Mesendoderm (in vitro differentiated cells): Measurements from ENCODE around the gene MAB21L2.

ENCODE experiments used
- DNase-seq: peaks from one replicate; pipeline ENCODE4 v3.0.0; 2013
- H2AK5ac ChIP-seq: 2 replicates; pipeline ENCODE4 v1.6.1; 2013; ENCODE audit warnings: low read length, inconsistent platforms
- H2BK120ac ChIP-seq: 2 replicates; pipeline ENCODE4 v1.6.1; 2013; ENCODE audit warnings: low read depth, mild to moderate bottlenecking, low read length, moderate library complexity, mixed read lengths
- H2BK15ac ChIP-seq: replicated peaks from 2 replicates; pipeline ENCODE4 v1.6.1; 2013; ENCODE audit warnings: low read depth, mild to moderate bottlenecking, moderate library complexity
- H2BK5ac ChIP-seq: 2 replicates; pipeline ENCODE4 v1.6.1; 2013; ENCODE audit warnings: low read length, inconsistent platforms
- H3K18ac ChIP-seq: 2 replicates; pipeline ENCODE4 v1.6.1; 2013; ENCODE audit warnings: mild to moderate bottlenecking, low read length, mixed read lengths
- H3K23ac ChIP-seq: one replicate; pipeline ENCODE4 v1.6.1; 2013; ENCODE audit warnings: low read length
- H3K27ac ChIP-seq: 2 replicates; pipeline ENCODE4 v1.5.1; 2013; ENCODE audit warnings: low read depth, mild to moderate bottlenecking, inconsistent platforms, low read length, moderate library complexity
- H3K27me3 ChIP-seq: 2 replicates; pipeline ENCODE4 v1.6.1; 2013; ENCODE audit warnings: low read length, control low read depth, mild to moderate bottlenecking, inconsistent platforms; ENCODE audit not compliant: insufficient read depth, poor library complexity
- H3K36me3 ChIP-seq: 2 replicates; pipeline ENCODE4 v1.6.1; 2013; ENCODE audit warnings: low read length, inconsistent platforms; ENCODE audit not compliant: control insufficient read depth, insufficient read depth
- H3K4ac ChIP-seq: one replicate; pipeline ENCODE4 v1.6.1; 2013; ENCODE audit warnings: low read depth, mild to moderate bottlenecking, low read length, moderate library complexity
- H3K4me1 ChIP-seq: 2 replicates; pipeline ENCODE4 v1.6.1; 2013; ENCODE audit warnings: low read depth, low read length, inconsistent platforms; ENCODE audit not compliant: control insufficient read depth
- H3K4me2 ChIP-seq: 2 replicates; pipeline ENCODE4 v1.6.1; 2013; ENCODE audit warnings: low read length
- H3K4me3 ChIP-seq: 2 replicates; pipeline ENCODE4 v1.5.1; 2013; ENCODE audit warnings: mild to moderate bottlenecking, low read length
- H3K56ac ChIP-seq: one replicate; pipeline ENCODE4 v1.6.1; 2013; ENCODE audit warnings: low read length
- H3K79me1 ChIP-seq: 2 replicates; pipeline ENCODE4 v1.6.1; 2013; ENCODE audit warnings: low read length, inconsistent platforms
- H3K79me2 ChIP-seq: 2 replicates; pipeline ENCODE4 v1.6.1; 2013; ENCODE audit warnings: mild to moderate bottlenecking, low read length; ENCODE audit not compliant: control insufficient read depth, insufficient read depth
- H3K9ac ChIP-seq: 2 replicates; pipeline ENCODE4 v1.6.1; 2013; ENCODE audit warnings: low read length, inconsistent platforms
- H4K5ac ChIP-seq: one replicate; pipeline ENCODE4 v1.6.1; 2013; ENCODE audit warnings: low read length
- H4K8ac ChIP-seq: one replicate; pipeline ENCODE4 v1.6.1; 2013; ENCODE audit warnings: low read depth, mild to moderate bottlenecking, control low read depth, low read length, moderate library complexity
- WGBS: extraction: QIAGEN DNeasy Blood & Tissue Kit; methylation state at CpG from one replicate; pipeline ENCODE4 v1.1.7; 2013; ENCODE audit warnings: low lambda C conversion rate, missing lambda C conversion rate; ENCODE audit not compliant: insufficient coverage; ENCODE audit errors: extremely low coverage; 5-methylcytosine and 5-hydroxymethylcytosine counted together

MAB21L2 gene

DNA sequence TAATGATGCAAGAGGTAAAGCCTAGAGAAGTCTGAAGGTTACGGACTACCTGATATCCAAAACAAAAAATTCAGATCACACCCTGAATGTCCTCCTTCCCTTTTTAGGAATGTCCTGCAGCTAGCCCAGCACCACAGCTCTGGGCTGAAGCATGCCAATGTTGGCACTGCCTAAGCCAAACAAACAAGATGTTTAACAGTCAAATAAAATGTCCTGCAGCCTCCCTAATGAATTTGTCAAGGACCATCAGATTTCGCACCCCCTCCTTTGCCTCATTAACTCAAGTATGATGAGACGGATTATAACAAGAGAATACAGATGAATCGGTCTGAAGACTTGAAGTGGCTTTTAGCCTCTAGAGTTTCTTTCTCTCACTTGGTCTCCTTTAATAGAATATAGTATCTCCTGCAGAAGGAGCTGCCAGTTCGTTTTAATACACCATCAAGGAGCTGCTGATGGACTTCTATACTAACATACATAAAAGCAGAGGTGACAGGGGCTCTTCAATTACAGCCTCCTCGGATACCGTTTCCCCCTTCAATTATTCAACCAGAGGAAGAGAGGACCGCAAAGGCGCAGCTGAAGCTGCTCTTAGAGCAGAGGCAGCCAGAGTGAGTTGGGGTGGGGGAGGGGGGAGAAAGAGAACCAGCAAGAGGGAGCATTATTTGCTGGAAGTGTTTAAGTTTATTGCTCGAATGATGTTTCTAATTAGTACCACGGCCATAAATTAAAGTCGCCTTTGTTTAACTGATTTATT, 3.0 kb upstream of the MAB21L2 start:
- Histone ChIP-seq H2BK15ac (no peak overlapping the region), H3K18ac (no peak overlapping the region), H3K79me1 (no peaks in the 10 kb centered on the region), H3K9ac (no peak overlapping the region), H4K5ac (no peak overlapping the region), H3K4me2 (no peak overlapping the region), H2BK120ac (no peak overlapping the region), H3K56ac (no peak overlapping the region), H3K4ac (no peak overlapping the region), H3K4me1 (peaks cover 7% of the 10 kb centered on the region), H3K27me3 (peaks cover 4% of the 10 kb centered on the region), H3K4me3 (no peak overlapping the region), H3K79me2 (no peaks in the 10 kb centered on the region), H2BK5ac (no peak overlapping the region), H3K23ac (no peak overlapping the region), H2AK5ac (no peak overlapping the region), H4K8ac (no peak overlapping the region), H3K36me3 (no peaks in the 10 kb centered on the region), H3K27ac (no peak overlapping the region)
- DNase-seq, result peak; percentile 71
- no CpG with 5 or more reads among the region's 12 CpGs for WGBS

DNA sequence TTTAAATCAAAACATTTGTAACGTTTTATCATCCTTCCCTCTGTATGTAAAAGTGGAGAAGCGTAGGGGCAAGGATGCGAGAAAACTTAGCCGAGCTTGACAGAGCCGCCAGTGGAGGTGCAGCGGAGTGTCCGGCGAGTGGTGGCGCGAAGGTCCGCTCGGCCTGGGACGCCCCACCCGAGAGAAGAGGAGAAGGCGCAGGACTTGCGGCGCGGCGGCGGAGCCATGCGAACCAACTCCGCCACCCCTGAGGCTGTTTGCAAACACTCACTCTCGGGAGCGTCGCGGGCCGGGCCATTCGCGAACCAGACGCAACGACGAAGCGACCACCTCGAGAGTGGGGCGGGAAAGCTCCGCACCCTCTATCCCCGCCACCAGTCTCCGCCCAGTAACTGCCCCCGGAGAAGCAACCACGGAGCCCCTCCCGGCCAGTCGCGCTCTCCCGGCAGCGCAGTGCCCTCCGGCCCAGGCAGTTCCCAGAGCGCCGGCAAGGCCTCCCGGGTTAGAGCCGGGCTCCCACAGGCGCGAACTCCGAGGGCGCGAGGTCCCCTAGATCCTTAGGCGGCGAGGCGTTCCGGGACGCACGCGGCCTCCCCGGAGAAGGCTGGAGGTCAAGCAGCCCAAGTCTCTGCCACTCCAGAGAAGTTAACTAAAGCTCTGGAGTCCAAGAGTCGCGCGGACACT, 2.3 kb upstream of the MAB21L2 start:
- peak overlapping the region; percentile 64 for H3K9ac ChIP-seq
- peak overlapping the region; percentile 38 for H3K4me3 ChIP-seq
- H3K56ac ChIP-seq, result peak overlapping the region; percentile 67
- H3K4ac ChIP-seq, result no peak overlapping the region
- no CpG with 5 or more reads among the region's 66 CpGs for WGBS
- H4K5ac ChIP-seq, result no peak overlapping the region
- DNase-seq, result peak; percentile 56
- peak overlapping the region; percentile 58 for H3K4me2 ChIP-seq
- H3K27me3 ChIP-seq, result peaks cover 4% of the 10 kb centered on the region
- no peaks in the 10 kb centered on the region for H3K79me2 ChIP-seq
- no peaks in the 10 kb centered on the region for H3K36me3 ChIP-seq
- H4K8ac ChIP-seq, result no peak overlapping the region
- no peak overlapping the region for H2BK120ac ChIP-seq
- peak overlapping the region; percentile 70 for H3K23ac ChIP-seq
- no peak overlapping the region for H2BK5ac ChIP-seq
- H3K27ac ChIP-seq, result no peak overlapping the region
- no peaks in the 10 kb centered on the region for H3K79me1 ChIP-seq
- H2AK5ac ChIP-seq, result no peak overlapping the region
- peaks cover 7% of the 10 kb centered on the region for H3K4me1 ChIP-seq
- no peak overlapping the region for H2BK15ac ChIP-seq
- no peak overlapping the region for H3K18ac ChIP-seq

DNA sequence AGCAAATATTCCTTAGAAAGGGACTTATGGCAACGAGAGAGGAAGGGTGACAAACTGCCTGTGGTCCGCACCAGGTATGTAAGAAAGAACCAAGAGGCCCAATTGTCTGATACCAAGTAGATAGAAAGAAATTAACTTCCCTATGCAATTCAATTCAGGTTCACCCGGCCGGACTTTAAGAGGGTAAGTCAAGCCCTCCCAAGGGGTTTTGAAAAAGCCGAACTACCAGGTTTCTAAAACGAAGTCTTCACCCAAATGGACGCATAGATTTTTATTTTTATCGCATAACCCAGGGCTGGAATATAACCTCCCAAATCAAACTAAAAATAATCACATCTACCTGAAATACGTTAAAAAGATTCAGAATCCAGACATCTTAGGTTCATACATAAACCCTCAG, 1.6 kb upstream of the MAB21L2 start:
- no peaks in the 10 kb centered on the region for H3K36me3 ChIP-seq
- H3K27ac ChIP-seq, result no peak overlapping the region
- H3K79me2 ChIP-seq, result no peaks in the 10 kb centered on the region
- WGBS, result no CpG with 5 or more reads among the region's 9 CpGs
- H3K4me1 ChIP-seq, result peaks cover 7% of the 10 kb centered on the region
- H4K5ac ChIP-seq, result no peak overlapping the region
- H2BK5ac ChIP-seq, result no peak overlapping the region
- no peak overlapping the region for H3K56ac ChIP-seq
- no peak overlapping the region for H2BK15ac ChIP-seq
- H3K79me1 ChIP-seq, result no peaks in the 10 kb centered on the region
- H3K18ac ChIP-seq, result no peak overlapping the region
- no peak overlapping the region for H3K4ac ChIP-seq
- H2AK5ac ChIP-seq, result no peak overlapping the region
- peak overlapping the region; percentile 58 for H3K4me2 ChIP-seq
- H3K9ac ChIP-seq, result peak overlapping the region; percentile 64
- no peak for DNase-seq
- peaks cover 4% of the 10 kb centered on the region for H3K27me3 ChIP-seq
- H4K8ac ChIP-seq, result no peak overlapping the region
- H2BK120ac ChIP-seq, result no peak overlapping the region
- no peak overlapping the region for H3K23ac ChIP-seq
- no peak overlapping the region for H3K4me3 ChIP-seq

DNA sequence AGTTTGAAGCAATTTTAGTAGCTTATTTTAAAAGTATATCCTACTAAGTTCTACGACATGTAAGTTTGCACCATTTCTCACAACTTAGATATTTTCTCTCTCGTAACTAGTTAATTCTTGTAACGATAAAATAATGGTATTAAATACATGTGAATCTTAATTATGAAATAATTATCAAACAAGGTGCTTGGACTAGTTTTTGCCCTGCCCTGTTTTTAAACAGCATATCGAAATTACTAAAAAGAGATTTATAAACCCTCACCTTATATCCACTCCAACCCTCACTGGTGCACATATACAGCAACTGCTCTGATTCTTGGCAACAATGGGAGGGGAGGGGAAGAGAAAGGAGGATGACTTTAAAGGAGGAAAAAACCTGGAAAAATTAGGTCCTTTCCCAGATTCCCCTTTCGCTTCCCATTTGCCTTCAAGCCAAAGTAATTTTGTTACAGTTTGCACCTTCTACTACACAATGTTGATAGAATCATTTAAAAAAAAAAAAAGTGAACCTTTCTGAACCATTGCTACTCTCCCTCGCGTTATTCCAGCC, 820 bp upstream of the MAB21L2 start:
- Histone ChIP-seq H4K5ac (no peak overlapping the region), H2BK120ac (no peak overlapping the region), H3K79me2 (no peaks in the 10 kb centered on the region), H4K8ac (no peak overlapping the region), H3K4me1 (peaks cover 7% of the 10 kb centered on the region), H3K18ac (no peak overlapping the region), H3K9ac (no peak overlapping the region), H3K27me3 (peaks cover 4% of the 10 kb centered on the region), H3K27ac (no peak overlapping the region), H2AK5ac (no peak overlapping the region), H2BK15ac (no peak overlapping the region), H3K4ac (no peak overlapping the region), H3K36me3 (no peaks in the 10 kb centered on the region), H3K79me1 (no peaks in the 10 kb centered on the region), H3K56ac (no peak overlapping the region), H3K23ac (no peak overlapping the region), H2BK5ac (no peak overlapping the region), H3K4me2 (peak overlapping the region; percentile 28), H3K4me3 (no peak overlapping the region)
- no CpG with 5 or more reads among the region's 7 CpGs for WGBS
- no peak for DNase-seq

DNA sequence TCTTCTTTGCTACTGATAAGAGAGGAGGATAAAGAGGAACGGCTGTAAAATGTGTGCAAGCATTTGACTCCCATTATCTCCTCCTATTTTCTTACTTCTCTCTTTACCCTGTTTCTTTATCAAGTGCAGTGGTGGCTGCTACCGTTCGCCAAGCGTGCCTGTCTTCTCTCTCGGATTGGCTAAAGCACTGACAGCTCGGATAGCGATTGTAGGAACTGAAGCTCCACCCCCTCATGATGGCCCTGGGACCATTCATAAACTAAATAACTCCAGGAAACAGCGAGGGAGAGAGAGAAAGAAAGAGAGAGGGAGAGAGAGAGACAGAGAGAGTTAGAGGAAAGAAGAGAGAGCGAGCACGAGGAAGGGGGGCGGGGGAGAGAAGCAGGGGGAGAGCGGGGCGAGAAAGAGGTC, 305 bp upstream of the MAB21L2 start:
- H2BK5ac ChIP-seq, result no peak overlapping the region
- H4K5ac ChIP-seq, result no peak overlapping the region
- H3K79me2 ChIP-seq, result no peaks in the 10 kb centered on the region
- H3K4me1 ChIP-seq, result peaks cover 7% of the 10 kb centered on the region
- no peak overlapping the region for H3K4ac ChIP-seq
- peak; percentile 87 for DNase-seq
- WGBS, result no CpG with 5 or more reads among the region's 13 CpGs
- H3K79me1 ChIP-seq, result no peaks in the 10 kb centered on the region
- H2BK15ac ChIP-seq, result no peak overlapping the region
- peaks cover 4% of the 10 kb centered on the region for H3K27me3 ChIP-seq
- H3K27ac ChIP-seq, result no peak overlapping the region
- H3K4me3 ChIP-seq, result no peak overlapping the region
- H3K4me2 ChIP-seq, result peak overlapping the region; percentile 99
- H3K9ac ChIP-seq, result no peak overlapping the region
- no peak overlapping the region for H2AK5ac ChIP-seq
- H2BK120ac ChIP-seq, result no peak overlapping the region
- no peak overlapping the region for H3K18ac ChIP-seq
- no peak overlapping the region for H3K23ac ChIP-seq
- no peak overlapping the region for H4K8ac ChIP-seq
- H3K56ac ChIP-seq, result no peak overlapping the region
- no peaks in the 10 kb centered on the region for H3K36me3 ChIP-seq
